HepG2 (cell line): ENCODE measurements around the gene GEMIN2. TPM values are rescaled to one million over a fixed set of nuclear protein-coding genes. Genes with fewer than 3 reads are reported as not detected.

Experiments used
- CAMTA2 ChIP-seq: sonication (generic); formaldehyde crosslinking; IDR thresholded peaks from 2 replicates; pipeline ENCODE4 v1.4.0; 2020; ENCODE audit warnings: mild to moderate bottlenecking, missing genetic modification reagents, borderline replicate concordance
- EP300 ChIP-seq, 3 experiments: sonication (generic) in 1 of 3; formaldehyde crosslinking in 1 of 3; IDR thresholded peaks; 2 replicates each; pipeline versions ENCODE4 v1.5.1 to v1.6.1; 2011 to 2020; ENCODE audit warnings: low read depth in 2 of 3, low read length in 2 of 3, borderline replicate concordance in 1 of 3, improper control_type of control experiment in 1 of 3, mild to moderate bottlenecking in 1 of 3, missing genetic modification reagents in 1 of 3, moderate library complexity in 1 of 3
- ETV5 ChIP-seq: IDR thresholded peaks from 2 replicates; pipeline ENCODE4 v1.6.1; 2018; ENCODE audit warnings: missing biosample characterization, missing genetic modification reagents, inconsistent platforms, borderline replicate concordance
- MED8 ChIP-seq: sonication (generic); formaldehyde crosslinking; IDR thresholded peaks from 2 replicates; pipeline ENCODE4 v1.8.1; 2023; ENCODE audit warnings: mild to moderate bottlenecking, missing genetic modification reagents; ENCODE audit not compliant: insufficient replicate concordance
- MEF2D ChIP-seq: sonication (generic); formaldehyde crosslinking; IDR thresholded peaks from 2 replicates; pipeline ENCODE4 v1.5.1; 2020; ENCODE audit warnings: mild to moderate bottlenecking, missing genetic modification reagents
- NFATC3 ChIP-seq: sonication (generic); formaldehyde crosslinking; IDR thresholded peaks from 2 replicates; pipeline ENCODE4 v1.5.1; 2020; ENCODE audit warnings: mild to moderate bottlenecking, missing genetic modification reagents
- POLR2A ChIP-seq, 2 experiments: IDR thresholded peaks; 2 replicates each; pipeline ENCODE4 v1.6.1; 2011; ENCODE audit warnings: low read depth in 2 of 2, low read length in 2 of 2, mild to moderate bottlenecking in 1 of 2, moderate library complexity in 1 of 2; ENCODE audit not compliant: insufficient read depth in 1 of 2
- RFX3 ChIP-seq: IDR thresholded peaks from 2 replicates; pipeline ENCODE4 v1.6.1; 2016; ENCODE audit warnings: missing biosample characterization, missing genetic modification reagents
- SATB2 ChIP-seq: sonication (generic); formaldehyde crosslinking; IDR thresholded peaks from 2 replicates; pipeline ENCODE4 v1.5.0; 2020; ENCODE audit warnings: missing genetic modification reagents
- SIN3A ChIP-seq: IDR thresholded peaks from 2 replicates; pipeline ENCODE4 v1.6.1; 2011; ENCODE audit warnings: low read depth, mild to moderate bottlenecking, control low read depth, low read length, borderline replicate concordance
- SMARCE1 ChIP-seq: fragments of 450-650 bp; IDR thresholded peaks from 2 replicates; pipeline ENCODE4 v1.6.1; 2017; ENCODE audit warnings: borderline replicate concordance
- SP1 ChIP-seq, 2 experiments: fragments of 450-650 bp in 1 of 2; sonication (generic) in 1 of 2; formaldehyde crosslinking in 1 of 2; IDR thresholded peaks; 2 replicates each; pipeline versions ENCODE4 v1.4.0 to v1.6.1; 2016 to 2020; ENCODE audit warnings: missing genetic modification reagents in 1 of 2
- ZNF17 ChIP-seq: sonication (generic); formaldehyde crosslinking; IDR thresholded peaks from 2 replicates; pipeline ENCODE4 v1.5.0; 2020; ENCODE audit warnings: mild to moderate bottlenecking, missing genetic modification reagents
- ZNF225 ChIP-seq: sonication (generic); formaldehyde crosslinking; IDR thresholded peaks from 2 replicates; pipeline ENCODE4 v1.4.0; 2020; ENCODE audit warnings: mild to moderate bottlenecking, missing genetic modification reagents
- ZNF326 ChIP-seq: sonication (generic); formaldehyde crosslinking; IDR thresholded peaks from 2 replicates; pipeline ENCODE4 v1.4.0; 2020; ENCODE audit warnings: missing genetic modification reagents, borderline replicate concordance
- ZNF350 ChIP-seq: sonication (generic); formaldehyde crosslinking; IDR thresholded peaks from 2 replicates; pipeline ENCODE4 v1.4.0; 2020; ENCODE audit warnings: mild to moderate bottlenecking, low read depth, missing genetic modification reagents, borderline replicate concordance
- ZNF709 ChIP-seq: sonication (generic); formaldehyde crosslinking; IDR thresholded peaks from 2 replicates; pipeline ENCODE4 v1.5.0; 2020; ENCODE audit warnings: mild to moderate bottlenecking, missing genetic modification reagents
- polyA plus RNA-seq, 8 experiments: library from polyadenylated mRNA; depleted of rRNA in 3 of 8; stranded (reverse) in 7 of 8; unstranded in 1 of 8; fragments of >200 nt; fragmentation: Illumina TruSeq in 4 of 8; extraction: Trizol in 4 of 8; gene quantifications; 2 replicates each; pipeline versions ENCODE4 v1.2.1 to v1.2.3, GENCODE V29; 2011 to 2016; ENCODE audit warnings: low read depth in 4 of 8, missing spikeins in 1 of 8, mixed read lengths in 1 of 8; ENCODE audit not compliant: insufficient read depth in 1 of 8
- total RNA-seq, 5 experiments: library from RNA; depleted of rRNA; stranded (reverse); fragments of >200 nt; fragmentation: Illumina TruSeq; extraction: Trizol; gene quantifications; 2 replicates each; pipeline ENCODE4 v1.2.3, GENCODE V29; 2016; ENCODE audit warnings: low read depth in 1 of 5
- TF ChIP-seq, protein P1 (sequence below): sonication (generic); formaldehyde crosslinking; IDR thresholded peaks from 2 replicates; pipeline ENCODE4 v1.4.0; 2020; ENCODE audit warnings: missing genetic modification reagents, borderline replicate concordance
- TF ChIP-seq, protein P2 (sequence below): sonication (generic); formaldehyde crosslinking; IDR thresholded peaks from 2 replicates; pipeline ENCODE4 v1.8.0; 2022; ENCODE audit warnings: missing genetic modification reagents, low read depth, mild to moderate bottlenecking, borderline replicate concordance
- TF ChIP-seq, protein P3 (sequence below): sonication (generic); formaldehyde crosslinking; IDR thresholded peaks from 2 replicates; pipeline ENCODE4 v1.4.0; 2020; ENCODE audit warnings: missing genetic modification reagents
- TF ChIP-seq, protein P4 (sequence below): IDR thresholded peaks from 2 replicates; pipeline ENCODE4 v1.6.1; 2016; ENCODE audit warnings: low read depth, missing genetic modification reagents, missing compliant biosample characterization

Gene GEMIN2
- total and polyA plus RNA-seq, 2 of the 13 experiments (the other 11 are each of a cell fraction or from before 2014, with no cell fraction given): 54.8 to 110 TPM

DNA sequence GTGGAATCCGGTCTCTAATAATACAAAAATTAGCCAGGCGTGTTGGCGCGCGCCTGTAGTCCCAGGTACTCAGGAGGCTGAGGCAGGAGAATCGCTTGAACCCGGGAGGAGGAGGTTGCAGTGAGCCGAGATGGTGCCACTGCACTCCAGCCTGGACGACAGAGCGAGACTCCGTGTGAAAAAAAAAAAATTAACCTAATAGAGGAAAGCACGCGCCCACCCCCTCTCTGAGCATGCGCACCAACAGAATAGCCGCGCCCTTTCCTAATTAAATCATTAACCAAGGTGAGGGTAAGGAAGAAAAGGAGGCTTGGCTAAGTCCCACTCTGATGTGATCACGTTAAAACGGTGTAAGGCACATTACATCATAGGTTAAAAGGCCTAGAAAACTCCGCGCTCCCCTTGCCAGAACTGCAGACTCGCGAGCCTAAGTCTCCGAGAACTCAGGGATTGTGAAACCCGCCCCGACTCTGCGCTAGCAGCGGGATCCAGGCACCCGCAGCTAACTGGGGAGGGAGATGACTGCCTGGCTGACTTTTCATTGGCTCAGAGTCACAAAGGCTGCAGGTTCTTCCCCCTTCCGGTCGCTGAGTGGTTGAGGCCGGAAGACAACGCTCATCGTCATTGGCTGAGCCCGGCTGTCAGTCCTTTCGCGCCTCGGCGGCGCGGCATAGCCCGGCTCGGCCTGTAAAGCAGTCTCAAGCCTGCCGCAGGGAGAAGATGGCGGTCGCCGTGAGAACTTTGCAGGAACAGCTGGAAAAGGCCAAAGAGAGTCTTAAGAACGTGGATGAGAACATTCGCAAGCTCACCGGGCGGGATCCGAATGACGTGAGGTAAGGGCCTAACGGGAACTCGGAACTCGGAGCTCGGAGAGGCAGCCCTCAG lies 60.7 kb downstream of the GEMIN2 start, which contains the start of gene PNN (continued):
- 0 out of 2 replicates have a peak, but pooled peaks have one; percentile 11 for TF ChIP-seq ZNF326 (CRISPR knock-in tag)
- TF ChIP-seq NFATC3: peak; percentile 91; the same call in 1 of the 2 replicates
- TF ChIP-seq, protein P1, sequence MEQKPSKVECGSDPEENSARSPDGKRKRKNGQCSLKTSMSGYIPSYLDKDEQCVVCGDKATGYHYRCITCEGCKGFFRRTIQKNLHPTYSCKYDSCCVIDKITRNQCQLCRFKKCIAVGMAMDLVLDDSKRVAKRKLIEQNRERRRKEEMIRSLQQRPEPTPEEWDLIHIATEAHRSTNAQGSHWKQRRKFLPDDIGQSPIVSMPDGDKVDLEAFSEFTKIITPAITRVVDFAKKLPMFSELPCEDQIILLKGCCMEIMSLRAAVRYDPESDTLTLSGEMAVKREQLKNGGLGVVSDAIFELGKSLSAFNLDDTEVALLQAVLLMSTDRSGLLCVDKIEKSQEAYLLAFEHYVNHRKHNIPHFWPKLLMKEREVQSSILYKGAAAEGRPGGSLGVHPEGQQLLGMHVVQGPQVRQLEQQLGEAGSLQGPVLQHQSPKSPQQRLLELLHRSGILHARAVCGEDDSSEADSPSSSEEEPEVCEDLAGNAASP (CRISPR knock-in tag): peak; percentile 85
- peak; percentile 93 for TF ChIP-seq SATB2
- TF ChIP-seq MED8 (CRISPR knock-in tag): peak; percentile 98
- peak; percentile 98 for TF ChIP-seq ZNF350 (CRISPR knock-in tag)
- TF ChIP-seq MEF2D (CRISPR knock-in tag): peak; percentile 80
- no peak; the same call in 1 of the 2 replicates for TF ChIP-seq RFX3
- peak; percentile 69 to 97 for TF ChIP-seq EP300 (IDR thresholded peaks at IDR 0.05; ENCODE audit: low read depth in 2 of 2, low read length in 2 of 2)
- peak; percentile 70 for TF ChIP-seq EP300 (CRISPR knock-in tag; IDR thresholded peaks at IDR 0.05; ENCODE audit: borderline replicate concordance)
- TF ChIP-seq, protein P2, sequence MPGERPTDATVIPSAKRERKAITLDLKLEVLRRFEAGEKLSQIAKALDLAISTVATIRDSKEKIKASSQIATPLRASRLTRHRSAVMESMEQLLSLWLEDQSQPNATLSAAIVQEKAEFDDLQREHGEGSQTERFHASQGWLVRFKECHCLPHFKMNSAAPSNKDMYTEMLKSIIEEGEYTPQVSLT (CRISPR knock-in tag): no peak
- no peak for TF ChIP-seq SMARCE1
- peak; percentile 98; the same call in 1 of the 2 replicates for TF ChIP-seq ZNF225 (CRISPR knock-in tag)
- peak; percentile 88; the same call in 1 of the 2 replicates for TF ChIP-seq ZNF17 (CRISPR knock-in tag)
- TF ChIP-seq, protein P3, sequence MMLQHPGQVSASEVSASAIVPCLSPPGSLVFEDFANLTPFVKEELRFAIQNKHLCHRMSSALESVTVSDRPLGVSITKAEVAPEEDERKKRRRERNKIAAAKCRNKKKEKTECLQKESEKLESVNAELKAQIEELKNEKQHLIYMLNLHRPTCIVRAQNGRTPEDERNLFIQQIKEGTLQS (CRISPR knock-in tag): no peak; the same call in none of the 2 replicates
- TF ChIP-seq, protein P4, sequence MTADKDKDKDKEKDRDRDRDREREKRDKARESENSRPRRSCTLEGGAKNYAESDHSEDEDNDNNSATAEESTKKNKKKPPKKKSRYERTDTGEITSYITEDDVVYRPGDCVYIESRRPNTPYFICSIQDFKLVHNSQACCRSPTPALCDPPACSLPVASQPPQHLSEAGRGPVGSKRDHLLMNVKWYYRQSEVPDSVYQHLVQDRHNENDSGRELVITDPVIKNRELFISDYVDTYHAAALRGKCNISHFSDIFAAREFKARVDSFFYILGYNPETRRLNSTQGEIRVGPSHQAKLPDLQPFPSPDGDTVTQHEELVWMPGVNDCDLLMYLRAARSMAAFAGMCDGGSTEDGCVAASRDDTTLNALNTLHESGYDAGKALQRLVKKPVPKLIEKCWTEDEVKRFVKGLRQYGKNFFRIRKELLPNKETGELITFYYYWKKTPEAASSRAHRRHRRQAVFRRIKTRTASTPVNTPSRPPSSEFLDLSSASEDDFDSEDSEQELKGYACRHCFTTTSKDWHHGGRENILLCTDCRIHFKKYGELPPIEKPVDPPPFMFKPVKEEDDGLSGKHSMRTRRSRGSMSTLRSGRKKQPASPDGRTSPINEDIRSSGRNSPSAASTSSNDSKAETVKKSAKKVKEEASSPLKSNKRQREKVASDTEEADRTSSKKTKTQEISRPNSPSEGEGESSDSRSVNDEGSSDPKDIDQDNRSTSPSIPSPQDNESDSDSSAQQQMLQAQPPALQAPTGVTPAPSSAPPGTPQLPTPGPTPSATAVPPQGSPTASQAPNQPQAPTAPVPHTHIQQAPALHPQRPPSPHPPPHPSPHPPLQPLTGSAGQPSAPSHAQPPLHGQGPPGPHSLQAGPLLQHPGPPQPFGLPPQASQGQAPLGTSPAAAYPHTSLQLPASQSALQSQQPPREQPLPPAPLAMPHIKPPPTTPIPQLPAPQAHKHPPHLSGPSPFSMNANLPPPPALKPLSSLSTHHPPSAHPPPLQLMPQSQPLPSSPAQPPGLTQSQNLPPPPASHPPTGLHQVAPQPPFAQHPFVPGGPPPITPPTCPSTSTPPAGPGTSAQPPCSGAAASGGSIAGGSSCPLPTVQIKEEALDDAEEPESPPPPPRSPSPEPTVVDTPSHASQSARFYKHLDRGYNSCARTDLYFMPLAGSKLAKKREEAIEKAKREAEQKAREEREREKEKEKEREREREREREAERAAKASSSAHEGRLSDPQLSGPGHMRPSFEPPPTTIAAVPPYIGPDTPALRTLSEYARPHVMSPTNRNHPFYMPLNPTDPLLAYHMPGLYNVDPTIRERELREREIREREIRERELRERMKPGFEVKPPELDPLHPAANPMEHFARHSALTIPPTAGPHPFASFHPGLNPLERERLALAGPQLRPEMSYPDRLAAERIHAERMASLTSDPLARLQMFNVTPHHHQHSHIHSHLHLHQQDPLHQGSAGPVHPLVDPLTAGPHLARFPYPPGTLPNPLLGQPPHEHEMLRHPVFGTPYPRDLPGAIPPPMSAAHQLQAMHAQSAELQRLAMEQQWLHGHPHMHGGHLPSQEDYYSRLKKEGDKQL: peak; percentile 63
- TF ChIP-seq ZNF709 (CRISPR knock-in tag): no peak; the same call in none of the 2 replicates
- peak; percentile 100 for TF ChIP-seq ETV5 (CRISPR knock-in tag)
- peak; percentile 98; the same call in 1 of the 2 replicates for TF ChIP-seq CAMTA2
- TF ChIP-seq SIN3A: peak; percentile 73
- no peak; the same call in none of the 2 replicates for TF ChIP-seq SP1 (IDR thresholded peaks at IDR 0.05)
- peak; percentile 84 for TF ChIP-seq SP1 (CRISPR knock-in tag; IDR thresholded peaks at IDR 0.05)
- TF ChIP-seq POLR2A (IDR thresholded peaks at IDR 0.05; ENCODE audit: insufficient read depth in 1 of 2, low read depth in 2 of 2, low read length in 2 of 2): peak in 1 of 2 experiments; percentile 98; a peak in 2 of 4 replicates
